GM18870 (cell line): ENCODE data around the gene TIGD2.
"Not testable (repeated sequence)": the region's sequence is repeated elsewhere in the genome, so short reads cannot be mapped to it uniquely, and the experiment has no call there.

ENCODE experiments used
- ATAC-seq: cut with Tn5 transposase; IDR thresholded peaks from one replicate; pipeline ENCODE4 v1.9.1; 2021; ENCODE audit warnings: moderate library complexity; ENCODE audit not compliant: unreplicated experiment

Gene TIGD2

GRCh38 chr4:89119166-89119565 lies 7.8 kb downstream of the TIGD2 start:
- no peak for ATAC-seq

GRCh38 chr4:89119836-89120235 lies 8.5 kb downstream of the TIGD2 start:
- ATAC-seq, result no peak

DNA sequence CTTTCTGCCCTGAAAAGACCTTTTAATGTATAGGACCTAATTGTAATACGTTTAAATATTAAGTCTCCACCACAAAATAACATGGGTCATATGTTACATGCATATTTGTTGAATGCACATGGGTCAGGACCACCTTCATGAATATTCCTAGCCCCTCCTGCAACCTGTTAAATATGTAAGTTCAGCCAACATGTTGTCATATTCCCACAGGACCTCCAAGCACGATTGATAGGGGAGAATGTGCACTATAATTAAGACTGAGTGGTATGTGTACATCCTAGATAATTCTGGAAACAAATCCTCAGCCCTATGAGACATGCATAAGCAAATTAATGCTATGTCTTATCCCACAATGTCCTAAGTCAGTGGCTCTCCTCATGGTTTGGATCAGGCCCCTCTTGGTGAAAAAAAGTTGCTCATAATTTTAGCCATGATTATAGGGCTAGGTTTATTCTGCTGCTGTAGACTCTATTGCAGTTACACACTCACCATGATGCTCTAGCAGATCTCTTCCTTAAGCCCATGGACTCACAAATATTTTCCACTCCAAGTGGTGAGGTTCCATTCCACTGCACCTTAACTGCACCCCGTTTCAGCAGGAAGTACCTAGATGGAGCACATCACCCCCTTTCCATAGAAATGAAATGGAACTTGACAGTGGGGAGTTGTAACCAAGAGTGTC lies 10.2 kb downstream of the TIGD2 start:
- ATAC-seq, result no peak

DNA sequence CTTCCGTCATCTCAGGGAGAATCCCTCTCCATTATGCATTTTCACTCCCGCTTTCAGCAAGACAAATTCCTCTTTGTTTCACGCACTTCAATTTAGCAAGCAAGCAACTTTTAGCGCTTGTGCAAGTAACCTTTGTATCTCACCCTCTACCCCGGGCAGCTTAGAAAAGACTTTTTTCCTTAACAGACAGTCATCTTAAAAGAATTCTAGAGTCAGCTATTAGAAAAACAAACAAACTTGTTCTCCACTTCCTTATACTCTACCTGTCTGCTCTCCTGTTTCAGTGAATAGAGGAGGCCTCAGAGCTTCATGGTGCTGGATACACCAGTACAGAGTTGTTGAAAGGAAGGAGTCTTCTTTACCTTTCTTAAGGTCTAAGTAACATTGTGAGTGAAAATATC lies 12.1 kb downstream of the TIGD2 start:
- ATAC-seq, result no peak

DNA sequence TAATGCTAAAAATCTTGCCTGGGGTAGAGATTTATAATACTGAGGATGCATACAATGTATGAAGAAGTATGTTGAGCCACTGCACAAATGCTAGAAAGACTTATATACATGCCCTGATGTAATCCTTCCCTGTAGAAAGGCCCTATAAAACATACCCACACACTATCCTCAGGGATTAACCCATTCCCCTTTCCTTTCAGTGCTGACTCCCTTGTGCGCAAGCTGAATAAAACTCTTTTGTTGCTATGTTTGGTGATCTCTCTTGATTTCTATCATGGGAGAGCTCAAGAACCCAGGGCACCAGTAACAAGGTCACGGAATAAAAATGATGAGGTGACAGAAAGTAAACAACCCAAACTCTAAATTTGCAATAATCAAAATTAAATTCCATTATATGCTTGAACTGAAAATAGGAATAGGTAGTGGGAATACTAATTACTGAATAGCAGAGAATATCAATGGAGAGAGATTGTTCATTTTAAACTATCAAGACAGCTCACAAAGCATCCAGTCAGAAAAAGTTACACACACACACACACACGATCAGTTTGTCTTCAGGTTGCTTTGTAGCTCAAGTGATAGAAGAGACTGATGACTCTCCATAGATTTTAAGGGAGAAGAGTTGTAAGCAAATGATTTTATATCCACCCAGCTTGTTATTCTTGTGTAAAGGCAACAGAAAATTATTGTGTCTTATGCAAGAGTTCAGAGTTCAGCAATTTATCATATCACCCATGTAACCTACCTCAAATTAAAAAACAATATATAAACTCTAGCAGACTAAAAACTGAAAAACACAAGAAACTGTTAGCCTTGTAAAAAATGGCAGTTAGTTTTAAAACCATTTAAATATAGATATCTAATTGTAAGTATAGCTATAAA lies 14.8 kb downstream of the TIGD2 start:
- no peak for ATAC-seq

DNA sequence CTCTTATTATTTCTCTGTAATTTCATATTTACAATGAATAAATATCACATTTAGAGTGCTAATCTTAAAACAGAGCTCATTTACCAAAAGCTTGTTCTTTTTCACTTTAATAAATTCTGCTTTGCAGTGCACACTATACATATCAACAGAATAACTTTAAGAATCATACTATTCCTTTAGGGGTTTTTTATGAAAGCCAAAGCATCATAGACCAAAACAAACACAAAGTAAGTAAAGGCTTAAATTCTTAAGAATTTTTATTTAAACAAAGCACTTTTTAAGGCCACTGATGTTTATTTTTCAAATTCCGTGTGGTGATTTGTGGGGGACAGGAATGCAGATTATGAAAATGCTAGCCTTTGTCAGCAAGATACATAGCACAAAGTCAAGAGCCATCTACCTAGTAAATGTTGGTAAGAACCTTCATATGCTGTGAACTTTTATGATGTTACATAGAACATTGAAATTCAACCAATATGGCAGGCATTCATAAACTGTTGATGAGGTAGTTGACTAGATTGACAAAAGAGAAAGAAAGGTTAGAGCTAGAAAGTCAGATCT lies 17.8 kb downstream of the TIGD2 start:
- ATAC-seq, result no peak

DNA sequence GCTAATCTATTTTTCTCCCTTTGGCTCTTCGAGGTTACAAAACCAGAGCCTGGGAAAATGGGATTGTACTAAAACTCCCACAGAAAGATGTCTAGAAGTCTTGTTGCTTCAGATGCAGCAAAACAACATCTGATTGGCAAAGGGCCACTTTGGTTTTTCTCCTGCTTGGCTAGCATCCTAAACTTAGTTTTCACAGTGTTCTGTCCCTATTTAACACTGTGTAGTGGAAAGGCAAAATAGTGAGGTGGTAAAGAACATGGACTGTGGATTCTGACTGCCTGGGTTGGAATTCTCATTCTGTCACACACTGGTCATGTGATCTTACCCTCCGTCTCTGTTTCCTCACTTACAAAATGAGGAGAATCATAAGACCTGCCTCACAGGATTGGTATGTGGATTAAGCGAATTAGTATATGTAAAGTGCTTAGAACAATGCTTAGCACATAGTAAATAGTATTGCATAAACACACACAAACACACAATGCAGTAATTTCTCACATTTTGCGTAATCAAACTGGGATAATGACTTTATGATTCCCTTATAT lies 23.5 kb downstream of the TIGD2 start:
- no peak for ATAC-seq

GRCh38 chr4:89136525-89136924 lies 25.2 kb downstream of the TIGD2 start:
- ATAC-seq, result no peak

DNA sequence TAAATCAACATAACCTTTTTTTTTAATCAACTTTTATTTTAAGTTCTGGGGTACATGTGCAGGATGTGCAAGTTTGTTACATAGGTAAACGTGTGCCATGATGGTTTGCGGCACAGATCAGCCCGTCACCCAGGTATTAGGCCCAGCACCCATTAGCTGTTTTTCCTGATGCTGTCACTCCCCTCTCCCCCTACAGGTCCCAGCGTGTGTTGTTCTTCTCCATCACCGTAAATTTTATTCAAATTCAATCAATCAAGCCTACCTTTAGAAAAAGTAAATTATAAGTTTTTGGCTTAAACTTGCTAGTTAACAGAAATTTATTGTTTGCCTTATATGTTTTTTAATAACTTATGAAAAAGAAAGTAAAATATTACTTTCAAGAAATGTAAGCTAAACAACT lies 25.9 kb downstream of the TIGD2 start:
- no peak for ATAC-seq

- no peak for ATAC-seq
Measured at GRCh38 chr4:89137695-89138094, 26.4 kb downstream of the TIGD2 start.

DNA sequence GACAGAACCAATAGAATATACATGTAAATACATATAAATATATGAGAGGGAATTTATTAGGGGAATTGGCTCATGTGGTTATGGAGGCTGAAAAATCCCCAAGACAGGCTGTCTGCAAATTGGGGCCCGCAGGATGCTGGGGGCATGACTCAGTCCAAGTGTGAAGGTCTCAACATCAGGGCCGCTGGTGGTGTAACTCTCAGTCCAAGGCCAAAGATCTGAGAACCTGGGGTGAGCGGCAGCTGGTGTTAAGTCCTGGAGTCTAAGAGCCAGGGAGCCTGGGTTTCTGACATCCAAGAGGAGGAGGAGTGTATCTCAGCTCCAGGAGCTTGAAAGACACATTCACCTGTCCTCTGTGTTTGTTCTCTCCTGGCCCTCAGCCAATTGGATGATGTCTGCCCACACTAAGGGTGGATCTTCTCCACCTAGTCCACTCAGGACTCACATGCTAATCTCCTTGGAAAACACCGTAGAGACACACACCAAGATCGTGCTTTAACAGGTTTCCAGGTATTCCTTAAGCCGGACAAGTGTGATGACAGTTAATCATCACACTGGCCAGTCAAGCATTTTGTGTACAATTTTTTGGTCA lies 28.9 kb downstream of the TIGD2 start:
- ATAC-seq, result no peak

GRCh38 chr4:89142691-89143669 lies 31.6 kb downstream of the TIGD2 start:
- peak; percentile 91 for ATAC-seq

- not testable (repeated sequence) for ATAC-seq
Measured at GRCh38 chr4:89144652-89145051, 33.3 kb downstream of the TIGD2 start.

DNA sequence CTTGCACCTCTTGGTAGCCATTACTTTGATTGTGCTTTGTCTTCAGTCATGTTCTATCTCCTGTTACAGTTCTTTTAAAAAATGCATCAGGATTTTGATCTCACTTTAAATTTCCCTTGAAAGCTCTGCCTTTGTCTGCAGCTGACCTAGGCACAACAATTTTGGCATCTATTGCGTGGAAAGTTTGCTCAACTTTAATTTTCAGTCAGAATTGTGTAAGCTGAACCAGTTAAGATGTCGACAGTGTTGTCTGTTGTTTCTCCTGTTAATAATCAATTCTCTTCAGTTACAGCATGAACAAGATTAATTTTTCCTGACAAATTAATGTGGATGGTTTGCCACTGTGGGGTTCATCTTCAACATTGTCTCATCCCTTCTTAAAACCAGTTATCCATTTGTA lies 34.9 kb downstream of the TIGD2 start:
- ATAC-seq, result no peak

- ATAC-seq, result no peak
Measured at GRCh38 chr4:89152972-89153371, 41.6 kb downstream of the TIGD2 start.

DNA sequence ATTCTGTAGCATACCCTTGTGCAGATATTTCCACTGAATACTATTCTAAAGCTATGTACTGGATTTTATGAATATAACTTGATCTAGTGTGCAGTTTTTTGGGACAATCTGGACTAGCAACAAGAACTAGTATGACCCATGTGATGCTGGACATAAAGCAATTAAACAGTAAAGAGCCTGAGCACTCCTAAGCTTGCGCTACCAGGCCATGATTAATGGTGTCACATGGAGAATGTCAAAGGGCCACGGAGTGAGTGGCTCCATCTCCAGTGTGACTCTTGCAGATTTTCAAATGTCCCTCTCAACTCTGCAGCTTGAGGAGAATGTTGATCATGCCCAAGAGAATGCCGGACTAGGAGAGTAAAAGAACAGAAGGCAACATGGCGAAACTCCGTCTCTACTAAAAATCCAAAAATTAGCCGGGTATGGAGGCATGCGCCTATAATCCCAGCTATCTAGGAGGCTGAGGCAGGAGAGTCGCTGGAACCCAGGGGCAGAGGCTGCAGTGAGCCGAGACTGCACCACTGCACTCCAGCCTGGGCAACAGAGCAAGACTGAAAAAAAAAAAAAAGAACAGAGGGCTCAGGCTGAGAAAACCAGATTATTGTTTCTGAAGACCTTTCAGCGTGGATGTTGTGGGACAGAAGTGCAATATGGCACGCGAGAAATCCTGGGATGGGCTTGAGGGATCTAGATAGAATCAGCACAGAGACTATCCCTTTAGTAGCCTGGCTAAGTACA lies 45.0 kb downstream of the TIGD2 start:
- no peak for ATAC-seq

GRCh38 chr4:89157488-89158024 lies 46.2 kb downstream of the TIGD2 start:
- ATAC-seq, result no peak

DNA sequence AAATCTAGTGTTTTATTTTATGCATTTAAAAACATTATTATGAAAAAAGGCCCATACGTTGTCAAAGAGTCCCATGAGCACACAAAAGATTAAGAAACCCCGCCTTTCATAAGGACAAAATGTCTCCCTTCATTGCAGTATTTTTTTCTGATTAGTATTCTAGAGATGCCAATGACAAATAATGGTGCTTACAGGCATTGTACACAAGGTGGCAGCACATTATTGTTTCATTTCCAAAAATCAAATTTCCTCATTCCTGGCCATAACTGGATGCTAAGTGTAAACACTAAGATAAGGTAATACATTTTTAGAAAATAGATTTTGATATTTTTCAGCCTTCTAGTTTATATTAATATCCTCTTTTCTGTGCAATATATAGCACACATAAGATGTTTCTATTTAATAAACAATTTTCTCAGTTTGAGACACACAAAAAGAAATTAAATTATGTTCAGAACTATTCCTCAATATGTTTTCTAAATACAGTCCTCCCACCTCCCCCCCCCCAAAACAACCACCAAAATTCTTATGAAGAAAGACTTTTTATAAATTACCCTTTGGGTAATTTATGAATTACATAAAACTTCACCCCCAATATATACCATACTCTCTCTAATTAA lies 47.7 kb downstream of the TIGD2 start:
- peak; percentile 62 for ATAC-seq

DNA sequence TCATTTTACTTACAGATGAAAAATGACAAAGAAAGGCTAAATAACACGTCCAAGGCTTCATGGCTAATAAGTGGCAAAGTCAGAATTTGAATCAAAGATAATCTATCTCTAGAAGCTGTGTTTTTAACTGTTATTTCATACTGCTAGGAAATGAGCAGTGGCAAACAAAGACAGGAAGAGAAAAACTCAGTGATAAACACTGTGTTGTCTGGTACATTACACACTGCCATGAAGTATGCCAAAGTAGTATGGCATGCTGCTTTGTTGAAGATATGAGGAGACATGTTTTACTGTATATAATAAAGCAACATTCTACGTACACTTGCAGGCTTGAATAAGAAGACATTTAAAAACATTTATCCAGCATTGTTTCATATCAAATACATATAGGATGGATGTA lies 49.5 kb downstream of the TIGD2 start:
- ATAC-seq, result no peak
